ENCODE data around the gene MAP3K20.

MAP3K20 gene

DNA sequence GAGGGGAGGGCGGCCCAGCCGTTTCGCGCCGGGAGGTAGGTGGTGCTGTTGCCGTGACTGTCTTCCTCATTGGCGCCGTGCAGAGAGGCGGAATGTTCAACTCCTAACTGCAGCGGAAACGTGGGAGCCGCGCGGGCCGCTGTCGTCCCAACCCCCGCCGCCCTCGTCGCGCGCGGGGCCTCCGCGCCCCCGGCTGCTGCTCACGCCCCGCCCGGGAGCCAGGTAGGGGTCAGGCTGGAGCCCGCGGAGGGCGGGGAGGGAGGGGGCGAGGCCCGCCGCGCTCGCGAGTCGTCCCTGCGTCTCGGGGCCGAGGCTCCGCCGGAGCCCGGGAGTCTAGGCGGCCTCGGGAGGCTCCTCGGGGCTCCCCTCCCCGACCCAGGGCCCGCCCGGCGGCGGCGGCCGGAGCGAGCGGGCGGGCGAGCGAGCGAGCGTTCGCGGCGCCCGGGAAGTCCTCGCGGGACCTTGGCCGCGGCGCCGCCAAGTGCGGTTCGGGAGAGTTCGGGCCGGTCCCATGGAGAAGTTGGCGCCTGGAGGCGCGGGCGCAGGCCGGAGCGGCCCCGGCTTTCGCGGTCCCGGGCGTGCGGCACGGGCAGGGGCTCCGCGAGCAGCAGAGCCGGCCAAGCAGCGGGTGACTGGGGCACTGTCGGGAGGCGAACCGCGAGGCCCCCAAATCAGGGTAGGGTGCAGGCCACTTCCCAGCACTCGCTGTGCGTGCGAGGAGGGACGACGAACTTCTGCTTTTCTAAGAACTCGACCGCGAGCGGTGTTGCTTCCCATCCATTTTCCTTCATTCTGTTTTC, at the start of gene MAP3K20:
Gene MAP3K20 (plus strand): TSS at position 66 of the 800 bp plus-strand sequence. CDS start 15,186 bp downstream, outside the sequence.
- peak; percentile 53 for TF ChIP-seq CTCF (IDR thresholded peaks at IDR 0.05; ENCODE audit: control extremely low read depth, extremely low read depth, low read depth, missing control alignments)
- ChIA-PET CTCF (interaction anchor here (1.0 to 2.9 kb wide), 4 partner anchors 16 to 135 kb away, joined by 3 to 7 read pairs (median 5); no protein-coding TSS in a partner anchor), POLR2A (no interaction called here)
- DNase-seq (ENCODE audit: extremely low spot score), result peak; percentile 72

GRCh38 chr2:173026479-173026878, 49.2 kb upstream of the MAP3K20 start:
- ChIA-PET CTCF (interaction anchor here (0.7 to 18.6 kb wide), 40 partner anchors 10 to 423 kb away, joined by 3 to 323 read pairs (median 6); no protein-coding TSS in a partner anchor), POLR2A (no interaction called here)
- TF ChIP-seq CTCF (IDR thresholded peaks at IDR 0.05; ENCODE audit: control extremely low read depth, extremely low read depth, low read depth, missing control alignments), result no peak
- no peak for DNase-seq (ENCODE audit: extremely low spot score)

DNA sequence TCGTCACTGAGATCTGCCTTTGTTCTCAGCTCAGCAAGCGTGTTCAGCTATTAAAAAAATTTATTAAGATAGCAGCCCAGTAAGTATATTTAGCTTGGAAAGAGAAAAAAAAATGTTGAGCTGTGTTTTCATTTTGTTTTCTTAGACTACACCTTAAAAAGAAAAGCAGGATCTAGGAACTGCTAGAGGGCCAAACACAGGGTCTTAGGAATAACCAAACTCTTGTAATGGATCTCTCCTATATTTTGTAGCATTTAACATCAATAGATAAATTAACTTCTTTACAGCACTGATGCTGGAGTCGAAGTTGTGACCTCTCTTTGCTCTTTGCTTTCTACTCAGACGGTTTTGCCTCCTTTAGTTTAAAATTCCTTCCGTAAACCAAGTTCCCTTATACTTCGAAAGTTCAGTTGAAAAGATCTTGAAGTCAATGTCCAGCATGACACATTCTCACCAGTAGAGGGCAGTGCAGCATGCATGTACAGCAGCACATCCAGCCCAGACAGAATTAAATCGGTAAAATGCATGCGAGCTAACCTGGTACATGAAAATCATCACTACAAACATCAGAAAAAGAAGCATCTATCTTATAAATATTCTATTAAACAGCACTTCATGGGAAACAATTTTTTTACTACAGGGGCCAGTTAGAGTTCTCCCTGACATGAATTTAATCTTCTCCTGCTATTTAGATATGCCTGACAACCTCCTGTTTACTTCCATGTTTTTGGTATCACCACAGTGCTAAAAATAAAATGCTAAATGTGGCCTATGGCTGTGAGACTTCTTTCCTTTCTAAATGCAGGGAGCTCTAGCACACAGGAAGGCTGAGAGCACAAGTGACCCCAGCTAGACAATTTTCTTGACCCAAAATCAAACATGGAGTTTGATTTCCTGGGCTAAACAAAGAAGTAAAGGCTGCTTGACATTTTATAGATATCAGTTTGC, 48.2 kb upstream of the MAP3K20 start:
- peak; percentile 89 for TF ChIP-seq CTCF (IDR thresholded peaks at IDR 0.05; ENCODE audit: control extremely low read depth, extremely low read depth, low read depth, missing control alignments)
- ChIA-PET POLR2A (no interaction called here), CTCF (interaction anchor here (0.7 to 18.6 kb wide), 70 partner anchors 11 to 1314 kb away, joined by 3 to 323 read pairs (median 4); no protein-coding TSS in a partner anchor)
- peak; percentile 64 for DNase-seq (ENCODE audit: extremely low spot score)

DNA sequence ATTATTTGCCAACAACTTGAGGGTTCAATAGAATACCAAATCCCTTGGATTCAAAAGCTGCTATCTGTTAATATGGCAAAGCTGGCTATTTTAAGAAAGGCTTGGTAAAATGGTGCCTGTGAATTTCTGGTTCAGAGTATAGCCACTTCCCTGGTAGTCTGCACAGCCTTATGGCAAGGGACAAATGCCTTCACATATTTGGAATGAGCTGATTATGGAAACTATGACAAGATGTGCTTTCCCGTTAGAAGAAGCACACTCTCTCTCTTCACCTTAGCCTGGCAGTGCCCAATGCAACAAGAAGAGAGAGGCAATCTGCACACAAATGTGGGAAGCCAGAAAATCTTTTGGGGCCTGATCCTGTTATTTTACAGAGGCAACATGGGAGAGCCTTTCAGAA, 47.5 kb upstream of the MAP3K20 start:
- DNase-seq (ENCODE audit: extremely low spot score), result no peak
- ChIA-PET CTCF (interaction anchor here (0.7 to 18.6 kb wide), 55 partner anchors 11 to 1316 kb away, joined by 3 to 323 read pairs (median 6); no protein-coding TSS in a partner anchor), POLR2A (no interaction called here)
- TF ChIP-seq CTCF (IDR thresholded peaks at IDR 0.05; ENCODE audit: control extremely low read depth, extremely low read depth, low read depth, missing control alignments), result no peak

GRCh38 chr2:173028671-173029070, 47.0 kb upstream of the MAP3K20 start:
- DNase-seq (ENCODE audit: extremely low spot score), result no peak
- ChIA-PET POLR2A (no interaction called here), CTCF (interaction anchor here (0.8 to 18.6 kb wide), 27 partner anchors 9 to 1316 kb away, joined by 3 to 323 read pairs (median 6); no protein-coding TSS in a partner anchor)
- no peak for TF ChIP-seq CTCF (IDR thresholded peaks at IDR 0.05; ENCODE audit: control extremely low read depth, extremely low read depth, low read depth, missing control alignments)
